PC-3 (cell line): ENCODE data around the gene RFTN1.

ENCODE experiments used
- CTCF ChIP-seq: fragments of 300-600 bp; sonication (generic); conservative IDR thresholded peaks from 2 replicates; pipeline ENCODE4 v1.5.1; 2017; ENCODE audit warnings: antibody characterized with exemption, low read depth, mild to moderate bottlenecking, low read length
- EZH2 ChIP-seq: fragments of 300-600 bp; sonication (generic); IDR thresholded peaks from one replicate; pipeline ENCODE4 v1.6.1; 2017; ENCODE audit warnings: antibody characterized with exemption, mild to moderate bottlenecking, low read length; ENCODE audit not compliant: unreplicated experiment
- EZH2phosphoT487 ChIP-seq: fragments of 300-600 bp; sonication (generic); IDR thresholded peaks from 2 replicates; pipeline ENCODE4 v1.6.1; 2018; ENCODE audit warnings: mild to moderate bottlenecking, antibody characterized with exemption, low read length, borderline replicate concordance

GRCh38 chr3:16534640-16535262 lies 21.3 kb upstream of the RFTN1 start:
- TF ChIP-seq EZH2: no peak
- no peak for TF ChIP-seq EZH2phosphoT487
- TF ChIP-seq CTCF: no peak
